Measurements from ENCODE around the gene ZNF732.

Gene ZNF732

DNA sequence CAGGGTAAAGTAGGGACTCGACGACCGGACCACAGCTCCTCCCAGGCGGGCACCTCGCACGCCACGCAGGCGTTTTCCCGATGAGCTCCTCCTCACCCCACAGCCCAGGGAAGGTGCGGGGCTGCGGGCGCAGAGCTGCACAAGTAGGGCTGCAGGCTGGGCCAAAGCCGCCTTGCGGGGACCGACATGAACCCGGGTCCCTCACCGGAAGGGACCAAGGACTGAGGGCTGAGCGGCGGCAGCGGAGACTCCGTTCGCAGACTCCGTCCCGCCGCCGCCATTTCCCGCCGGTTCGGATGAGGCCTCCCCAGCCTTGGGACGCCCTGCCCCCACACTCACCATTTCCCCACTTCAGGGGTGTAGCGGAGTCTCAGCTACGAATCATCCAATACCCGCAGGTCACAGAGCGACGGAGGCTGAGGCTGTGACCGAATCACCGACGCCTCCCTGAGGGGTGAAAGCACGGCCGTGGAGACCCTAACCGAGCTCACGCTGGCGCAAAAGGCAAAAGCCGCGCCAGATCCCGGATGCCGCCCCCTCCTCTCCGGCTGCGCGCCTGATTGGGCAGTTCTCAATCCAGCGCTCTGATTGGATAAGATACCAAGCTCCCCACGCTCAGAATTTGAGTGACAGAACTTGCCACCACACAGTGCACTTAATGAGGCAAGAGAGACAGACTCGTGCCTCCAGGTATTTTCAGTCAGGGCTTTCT lies at the start of gene ZNF732:
Gene ZNF732 (minus strand): TSS at position 506 of the 712 bp plus-strand sequence. CDS start 164 bp downstream, at position 342.
- DNase-seq (ENCODE audit: extremely low spot score), result no peak
- ChIA-PET POLR2A (no interaction called here), CTCF (no interaction called here)
- TF ChIP-seq BHLHE40 (IDR thresholded peaks at IDR 0.05; ENCODE audit: borderline replicate concordance), result no peak
- no peak for TF ChIP-seq FOXA1 (IDR thresholded peaks at IDR 0.05)

GRCh38 chr4:340011-340410 lies 34.7 kb upstream of the ZNF732 start:
- ChIA-PET POLR2A (no interaction called here), CTCF (no interaction called here)
- no peak for TF ChIP-seq FOXA1 (IDR thresholded peaks at IDR 0.05)
- no peak for TF ChIP-seq BHLHE40 (IDR thresholded peaks at IDR 0.05; ENCODE audit: borderline replicate concordance)
- TF ChIP-seq TARDBP (IDR thresholded peaks at IDR 0.05), result no peak
- TF ChIP-seq FOXM1 (IDR thresholded peaks at IDR 0.05; ENCODE audit: borderline replicate concordance), result no peak
- TF ChIP-seq ELF4 (IDR thresholded peaks at IDR 0.05), result no peak
- no peak for TF ChIP-seq ARNT (IDR thresholded peaks at IDR 0.05)
- no peak for TF ChIP-seq ZNF384 (IDR thresholded peaks at IDR 0.05)
- DNase-seq (ENCODE audit: extremely low spot score), result no peak

GRCh38 chr4:338759-339097 lies 33.5 kb upstream of the ZNF732 start:
- no peak for TF ChIP-seq PKNOX1 (IDR thresholded peaks at IDR 0.05)
- no peak for TF ChIP-seq LEF1 (IDR thresholded peaks at IDR 0.05; ENCODE audit: borderline replicate concordance)
- no peak for TF ChIP-seq FOXA1 (IDR thresholded peaks at IDR 0.05)
- TF ChIP-seq FOXK2 (IDR thresholded peaks at IDR 0.05), result no peak
- no peak for TF ChIP-seq HDGF (IDR thresholded peaks at IDR 0.05; ENCODE audit: borderline replicate concordance)
- TF ChIP-seq ELF4 (IDR thresholded peaks at IDR 0.05), result no peak
- TF ChIP-seq SUZ12 (IDR thresholded peaks at IDR 0.05), result no peak
- TF ChIP-seq TARDBP (IDR thresholded peaks at IDR 0.05), result no peak
- no peak for TF ChIP-seq SP1 (IDR thresholded peaks at IDR 0.05)
- no peak for DNase-seq (ENCODE audit: extremely low spot score)
- POLR2A ChIA-PET, result no interaction called here
- CTCF ChIA-PET, result no interaction called here

DNA sequence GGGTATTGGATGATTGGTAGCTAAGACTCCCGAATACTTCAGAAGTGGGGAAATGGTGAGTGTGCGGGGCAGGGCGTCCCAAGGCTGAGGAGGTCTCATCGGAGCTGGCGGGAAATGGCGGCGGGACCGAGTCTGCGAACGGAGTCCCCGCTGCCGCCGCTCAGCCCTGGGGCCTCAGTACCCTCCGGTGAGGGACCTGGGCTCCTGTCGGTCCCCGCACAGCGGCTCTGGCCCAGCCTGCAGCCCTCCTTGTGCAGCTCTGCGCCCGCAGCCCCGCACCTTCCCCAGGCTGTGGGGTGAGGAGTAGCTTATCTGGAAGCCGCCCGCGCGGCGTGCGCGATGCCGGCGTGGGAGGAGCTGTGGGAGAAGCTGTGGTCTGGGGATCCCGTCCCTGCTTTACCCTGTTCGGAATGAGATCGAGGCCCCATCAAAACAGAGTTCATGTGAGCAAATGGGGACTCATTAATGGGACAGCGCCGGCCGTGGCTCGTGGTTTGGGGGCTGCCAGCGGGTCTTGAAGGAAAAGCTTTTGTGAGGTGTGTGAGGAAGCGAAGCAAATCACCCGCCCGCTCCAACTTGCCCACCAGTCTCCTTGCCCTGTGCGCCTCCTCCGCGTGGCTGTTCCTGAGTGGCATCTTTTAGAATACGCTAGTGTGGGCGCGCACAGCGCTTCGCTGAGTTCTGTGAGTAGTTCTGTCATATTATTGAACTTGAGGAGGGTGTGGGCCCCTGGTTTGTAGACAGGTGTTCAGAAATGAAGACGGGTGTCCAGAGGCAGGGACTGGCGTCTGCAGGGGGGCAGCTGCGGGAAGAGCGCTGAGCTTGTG lies 32.9 kb upstream of the ZNF732 start:
- no peak for TF ChIP-seq FOXA1 (IDR thresholded peaks at IDR 0.05)
- no peak for TF ChIP-seq BHLHE40 (IDR thresholded peaks at IDR 0.05; ENCODE audit: borderline replicate concordance)
- no peak for TF ChIP-seq FOXM1 (IDR thresholded peaks at IDR 0.05; ENCODE audit: borderline replicate concordance)
- no peak for TF ChIP-seq NFRKB (IDR thresholded peaks at IDR 0.05)
- TF ChIP-seq HDGF (IDR thresholded peaks at IDR 0.05; ENCODE audit: borderline replicate concordance), result no peak
- TF ChIP-seq L3MBTL2 (conservative IDR thresholded peaks at IDR 0.05), result no peak
- TF ChIP-seq SP1 (IDR thresholded peaks at IDR 0.05), result no peak
- no peak for TF ChIP-seq ARNT (IDR thresholded peaks at IDR 0.05)
- TF ChIP-seq ELF4 (IDR thresholded peaks at IDR 0.05), result no peak
- ChIA-PET POLR2A (no interaction called here), CTCF (no interaction called here)
- no peak for DNase-seq (ENCODE audit: extremely low spot score)

- no peak for DNase-seq (ENCODE audit: extremely low spot score)
- ChIA-PET POLR2A (no interaction called here), CTCF (no interaction called here)
- TF ChIP-seq ZNF384 (IDR thresholded peaks at IDR 0.05), result no peak
- no peak for TF ChIP-seq ELF4 (IDR thresholded peaks at IDR 0.05)
- no peak for TF ChIP-seq SP1 (IDR thresholded peaks at IDR 0.05)
- TF ChIP-seq CTBP1 (IDR thresholded peaks at IDR 0.05; ENCODE audit: borderline replicate concordance), result no peak
- TF ChIP-seq HDGF (IDR thresholded peaks at IDR 0.05; ENCODE audit: borderline replicate concordance), result no peak
- TF ChIP-seq PKNOX1 (IDR thresholded peaks at IDR 0.05), result no peak
- no peak for TF ChIP-seq NFRKB (IDR thresholded peaks at IDR 0.05)
- TF ChIP-seq LEF1 (IDR thresholded peaks at IDR 0.05; ENCODE audit: borderline replicate concordance), result no peak
- no peak for TF ChIP-seq FOXA1 (IDR thresholded peaks at IDR 0.05)
- TF ChIP-seq TARDBP (IDR thresholded peaks at IDR 0.05), result no peak
- TF ChIP-seq FOXK2 (IDR thresholded peaks at IDR 0.05), result no peak
- no peak for TF ChIP-seq L3MBTL2 (conservative IDR thresholded peaks at IDR 0.05)
- no peak for TF ChIP-seq SUZ12 (IDR thresholded peaks at IDR 0.05)
- TF ChIP-seq ARNT (IDR thresholded peaks at IDR 0.05), result no peak
- no peak for TF ChIP-seq BHLHE40 (IDR thresholded peaks at IDR 0.05; ENCODE audit: borderline replicate concordance)
- no peak for TF ChIP-seq FOXM1 (IDR thresholded peaks at IDR 0.05; ENCODE audit: borderline replicate concordance)
Observed at GRCh38 chr4:337143-337931, 32.1 kb upstream of the ZNF732 start, which contains the start of gene ZNF141. Gene ZNF141, plus strand, starts transcription at chr4:337814. Its CDS starts 170 bp downstream, at chr4:337984.

DNA sequence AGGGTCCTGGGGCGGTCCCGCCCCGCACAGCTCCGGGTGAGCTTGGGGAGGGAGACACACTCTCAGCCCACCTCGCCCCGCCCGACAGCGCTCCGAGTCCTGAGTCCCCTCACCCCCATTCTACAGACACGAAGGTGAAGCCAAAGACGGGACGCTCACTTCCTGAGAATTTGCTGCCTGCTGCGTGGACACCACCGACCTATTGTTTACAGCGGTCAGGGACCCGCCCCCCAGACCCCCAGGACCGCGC lies 31.5 kb upstream of the ZNF732 start:
- CTCF ChIA-PET, result no interaction called here
- TF ChIP-seq ZNF384 (IDR thresholded peaks at IDR 0.05) (no peak), NFRKB (IDR thresholded peaks at IDR 0.05) (no peak), ELF4 (IDR thresholded peaks at IDR 0.05) (no peak), FOXM1 (IDR thresholded peaks at IDR 0.05; ENCODE audit: borderline replicate concordance) (no peak), L3MBTL2 (conservative IDR thresholded peaks at IDR 0.05) (no peak), ARNT (IDR thresholded peaks at IDR 0.05) (no peak), BHLHE40 (IDR thresholded peaks at IDR 0.05; ENCODE audit: borderline replicate concordance) (no peak), HDGF (IDR thresholded peaks at IDR 0.05; ENCODE audit: borderline replicate concordance) (no peak), SP1 (IDR thresholded peaks at IDR 0.05) (no peak), LEF1 (IDR thresholded peaks at IDR 0.05; ENCODE audit: borderline replicate concordance) (no peak), SUZ12 (IDR thresholded peaks at IDR 0.05) (no peak), PKNOX1 (IDR thresholded peaks at IDR 0.05) (no peak), FOXK2 (IDR thresholded peaks at IDR 0.05) (no peak), TARDBP (IDR thresholded peaks at IDR 0.05) (no peak), FOXA1 (IDR thresholded peaks at IDR 0.05) (no peak), CTBP1 (IDR thresholded peaks at IDR 0.05; ENCODE audit: borderline replicate concordance) (no peak)
- no peak for DNase-seq (ENCODE audit: extremely low spot score)
- POLR2A ChIA-PET, result no interaction called here

All from HEK293T (cell line).